ENCODE measurements around the gene NCAM1. TPM values are rescaled to one million over a fixed set of nuclear protein-coding genes. Genes with fewer than 3 reads are reported as not detected.

Gene NCAM1
- total RNA-seq, 1 donor from 2014 or later = 4.2 TPM

- intact Hi-C loops (cut with DNase I) = no loop called here
- peaks cover 4% of the 10 kb centered on the region for H3K27me3 ChIP-seq
- H3K27ac ChIP-seq = no peak overlapping the region
- no peak overlapping the region for H3K4me3 ChIP-seq
- TF ChIP-seq, protein P1, sequence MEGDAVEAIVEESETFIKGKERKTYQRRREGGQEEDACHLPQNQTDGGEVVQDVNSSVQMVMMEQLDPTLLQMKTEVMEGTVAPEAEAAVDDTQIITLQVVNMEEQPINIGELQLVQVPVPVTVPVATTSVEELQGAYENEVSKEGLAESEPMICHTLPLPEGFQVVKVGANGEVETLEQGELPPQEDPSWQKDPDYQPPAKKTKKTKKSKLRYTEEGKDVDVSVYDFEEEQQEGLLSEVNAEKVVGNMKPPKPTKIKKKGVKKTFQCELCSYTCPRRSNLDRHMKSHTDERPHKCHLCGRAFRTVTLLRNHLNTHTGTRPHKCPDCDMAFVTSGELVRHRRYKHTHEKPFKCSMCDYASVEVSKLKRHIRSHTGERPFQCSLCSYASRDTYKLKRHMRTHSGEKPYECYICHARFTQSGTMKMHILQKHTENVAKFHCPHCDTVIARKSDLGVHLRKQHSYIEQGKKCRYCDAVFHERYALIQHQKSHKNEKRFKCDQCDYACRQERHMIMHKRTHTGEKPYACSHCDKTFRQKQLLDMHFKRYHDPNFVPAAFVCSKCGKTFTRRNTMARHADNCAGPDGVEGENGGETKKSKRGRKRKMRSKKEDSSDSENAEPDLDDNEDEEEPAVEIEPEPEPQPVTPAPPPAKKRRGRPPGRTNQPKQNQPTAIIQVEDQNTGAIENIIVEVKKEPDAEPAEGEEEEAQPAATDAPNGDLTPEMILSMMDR (IDR thresholded peaks at IDR 0.05) = no peak
- H3K4me1 ChIP-seq = no peaks in the 10 kb centered on the region
- no peak for DNase-seq
- no peaks in the 10 kb centered on the region for H3K9me3 ChIP-seq
- no peaks in the 10 kb centered on the region for H3K36me3 ChIP-seq
- ATAC-seq = no peak
Observed at GRCh38 chr11:113238721-113239120, 277.5 kb downstream of the NCAM1 start.

DNA sequence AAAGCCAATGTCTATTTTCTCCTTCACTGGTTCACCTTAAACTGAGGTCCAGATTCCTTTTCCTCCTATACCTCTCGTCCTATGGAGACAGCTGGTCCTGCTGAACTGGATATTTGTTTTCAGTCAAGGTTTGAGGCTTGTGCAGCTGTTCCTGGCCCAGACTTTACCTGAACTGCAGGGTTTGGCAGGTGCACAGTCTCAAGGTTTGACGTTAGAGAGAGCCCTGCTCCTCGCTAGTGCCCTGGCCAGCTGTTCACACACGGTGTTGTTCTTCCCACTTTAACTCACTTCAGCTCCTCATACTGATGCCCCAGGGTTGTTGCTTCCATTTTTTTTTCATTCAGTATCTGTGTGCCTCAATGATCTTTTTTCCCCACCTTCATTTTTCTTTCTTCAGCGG is 279.2 kb downstream of the NCAM1 start:
- Histone ChIP-seq H3K4me3 (no peak overlapping the region), H3K27me3 (peaks cover 4% of the 10 kb centered on the region), H3K9me3 (no peaks in the 10 kb centered on the region), H3K27ac (no peak overlapping the region), H3K4me1 (no peaks in the 10 kb centered on the region), H3K36me3 (no peaks in the 10 kb centered on the region)
- TF ChIP-seq, protein P1 (IDR thresholded peaks at IDR 0.05) = no peak
- DNase-seq (no peak), ATAC-seq (no peak)
- intact Hi-C loops (cut with DNase I) = no loop called here

DNA sequence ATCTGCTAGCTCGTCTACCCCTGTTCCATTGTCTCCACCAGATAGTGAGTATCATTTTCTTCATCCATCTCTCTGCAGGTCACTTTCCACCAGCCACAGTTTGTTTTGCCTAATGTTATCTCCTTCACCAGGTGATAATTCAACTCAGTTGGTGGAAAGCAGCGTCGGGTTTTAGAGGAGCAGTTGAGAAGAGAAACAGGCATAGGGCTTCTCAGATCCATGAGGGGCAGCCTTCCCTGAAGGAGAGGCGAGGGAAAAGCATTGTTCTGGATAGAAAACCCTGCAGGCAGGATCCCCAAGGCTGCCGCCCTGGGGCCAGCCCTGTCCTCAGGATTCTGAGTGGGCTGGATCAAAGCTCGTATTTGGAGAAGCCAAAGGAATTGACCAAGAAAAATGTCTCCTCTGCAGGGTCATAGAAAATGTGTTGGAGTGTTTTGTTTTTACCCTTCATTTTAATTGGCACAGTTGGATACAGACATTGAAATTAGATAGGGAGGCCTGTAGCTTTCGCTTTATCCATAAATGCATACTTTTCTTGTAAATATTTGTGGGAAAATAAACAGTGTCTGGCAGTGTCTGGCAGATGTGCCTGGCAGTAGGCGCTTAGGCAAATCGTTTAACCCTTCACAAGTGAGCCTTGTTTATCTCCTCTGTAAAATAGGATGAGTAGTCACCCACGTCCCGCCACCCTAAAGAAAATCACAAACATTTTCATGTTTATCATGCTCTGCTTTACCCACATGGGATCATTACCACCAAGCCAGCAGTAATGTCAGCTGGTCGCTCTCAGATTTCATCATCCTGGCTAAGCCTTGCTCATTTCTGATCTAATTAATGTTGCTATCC is 279.8 kb downstream of the NCAM1 start:
- Histone ChIP-seq H3K27me3 (peaks cover 4% of the 10 kb centered on the region), H3K27ac (no peak overlapping the region), H3K36me3 (no peaks in the 10 kb centered on the region), H3K4me1 (no peaks in the 10 kb centered on the region), H3K4me3 (no peak overlapping the region), H3K9me3 (no peaks in the 10 kb centered on the region)
- TF ChIP-seq, protein P1 (IDR thresholded peaks at IDR 0.05) = no peak
- DNase-seq (no peak), ATAC-seq (no peak)
- intact Hi-C loops (cut with DNase I) = no loop called here

DNA sequence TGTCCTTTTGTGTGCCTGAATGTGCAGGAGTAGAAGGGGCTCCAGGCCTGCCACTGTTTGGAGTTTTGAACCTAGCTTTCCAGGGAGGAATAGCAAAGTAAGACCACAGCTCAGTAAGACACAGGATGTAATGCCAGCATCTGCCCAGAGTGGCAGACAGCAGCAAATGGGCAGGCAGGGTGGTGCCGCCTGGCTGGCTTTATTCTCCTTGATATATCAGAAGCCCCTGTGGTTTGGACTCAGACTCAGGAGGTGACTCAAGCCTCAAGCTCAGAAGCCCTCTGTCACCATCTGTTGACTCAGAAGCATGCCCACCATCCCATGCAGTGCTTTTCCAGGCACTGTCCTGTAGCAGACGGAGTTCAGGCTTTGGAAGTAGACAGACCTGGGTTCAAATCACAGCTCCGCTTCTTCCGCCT is 280.4 kb downstream of the NCAM1 start:
- ATAC-seq (no peak), DNase-seq (no peak)
- peaks cover 4% of the 10 kb centered on the region for H3K27me3 ChIP-seq
- no peak overlapping the region for H3K27ac ChIP-seq
- TF ChIP-seq, protein P1 (IDR thresholded peaks at IDR 0.05) = no peak
- no peaks in the 10 kb centered on the region for H3K9me3 ChIP-seq
- no peak overlapping the region for H3K4me3 ChIP-seq
- no peaks in the 10 kb centered on the region for H3K4me1 ChIP-seq
- intact Hi-C loops (cut with DNase I) = no loop called here
- no peaks in the 10 kb centered on the region for H3K36me3 ChIP-seq

DNA sequence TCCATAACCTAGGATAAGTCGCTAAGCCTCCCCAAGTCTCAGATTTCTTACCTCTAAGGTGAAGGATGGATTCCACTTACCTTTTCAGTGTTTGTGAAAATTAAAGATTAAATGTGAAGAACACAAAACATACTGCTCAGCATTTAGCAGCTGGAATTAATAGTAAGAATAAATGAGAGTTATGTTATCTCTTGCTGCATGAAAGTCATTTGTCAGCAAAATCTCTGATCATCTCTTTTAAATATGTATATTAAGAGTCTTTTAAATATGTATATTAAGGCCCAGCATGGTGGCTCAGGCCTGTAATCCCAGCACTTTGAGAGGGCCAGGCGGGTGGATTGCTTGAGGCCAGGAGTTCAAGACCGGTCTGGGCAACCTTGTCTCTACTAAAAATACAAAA is 280.8 kb downstream of the NCAM1 start:
- TF ChIP-seq, protein P1 (IDR thresholded peaks at IDR 0.05) = no peak
- no peak for ATAC-seq
- Histone ChIP-seq H3K27ac (peak overlapping the region; percentile 60), H3K4me1 (no peaks in the 10 kb centered on the region), H3K27me3 (peaks cover 4% of the 10 kb centered on the region), H3K9me3 (no peaks in the 10 kb centered on the region), H3K4me3 (no peak overlapping the region), H3K36me3 (no peaks in the 10 kb centered on the region)
- no peak for DNase-seq
- intact Hi-C loops (cut with DNase I) = no loop called here

Data from upper lobe of right lung (tissue), 1 donor.